Stomach (tissue), 9 donors: ENCODE data around the gene MYEOV. TPM values are rescaled to one million over a fixed set of nuclear protein-coding genes. Genes with fewer than 3 reads are reported as not detected.

Source experiments
- DNase-seq, 2 donors: peaks; one replicate each; pipeline versions ENCODE4 v3.0.0 to v3.0.0-alpha.2; 2013 to 2019
- H3K27ac ChIP-seq, 5 donors: fragments of 200-600 bp in 4 of 5; sonication (generic) in 4 of 5; one replicate each; pipeline ENCODE4 v1.5.1; 2013 to 2019; ENCODE audit warnings: mild to moderate bottlenecking in 1 of 5, moderate library complexity in 1 of 5
- H3K27me3 ChIP-seq, 3 donors: fragments of 200-600 bp; sonication (generic); one replicate each; pipeline ENCODE4 v1.5.1; 2017 to 2019; ENCODE audit warnings: mixed run types in 1 of 3
- H3K36me3 ChIP-seq, 4 donors: fragments of 200-600 bp; sonication (generic); 1 replicate in 3 of 4; 2 replicates in 1 of 4; pipeline ENCODE4 v1.5.1; 2016 to 2019
- H3K4me1 ChIP-seq, 4 donors: fragments of 200-600 bp; sonication (generic); one replicate each; pipeline ENCODE4 v1.5.1; 2016 to 2019
- H3K4me3 ChIP-seq, 4 donors: fragments of 200-600 bp; sonication (generic) in 3 of 4; one replicate each; pipeline ENCODE4 v1.5.1; 2016 to 2019; ENCODE audit warnings: mild to moderate bottlenecking in 1 of 4
- H3K9me3 ChIP-seq, 4 donors: fragments of 200-600 bp; sonication (generic); one replicate each; pipeline ENCODE4 v1.5.1; 2016 to 2019
- EP300 ChIP-seq: sonication (generic); formaldehyde crosslinking; IDR thresholded peaks from one replicate; pipeline ENCODE4 v1.6.1; 2017; ENCODE audit warnings: antibody characterized with exemption
- POLR2A ChIP-seq, 4 donors: fragments of 450-650 bp; IDR thresholded peaks; one replicate each; pipeline ENCODE4 v1.6.1; 2016; ENCODE audit warnings: antibody characterized with exemption in 4 of 4, control low read depth in 2 of 4, mild to moderate bottlenecking in 1 of 4, moderate library complexity in 1 of 4
- POLR2AphosphoS5 ChIP-seq, 3 donors: sonication (generic); formaldehyde crosslinking; IDR thresholded peaks; one replicate each; pipeline ENCODE4 v1.6.1; 2016; ENCODE audit warnings: antibody characterized with exemption in 3 of 3
- WGBS, 5 donors: extraction: QIAGEN DNeasy Blood & Tissue Kit in 3 of 5; methylation state at CpG; one replicate each; pipeline versions ENCODE4 v1.1.5 to v1.1.7; 2013 to 2018; 5-methylcytosine and 5-hydroxymethylcytosine counted together
- intact Hi-C: fragments of 100-400 bp; cut with DNase I; formaldehyde crosslinking; loops from one replicate; pipeline ENCODE4 v1.15.1; 2023; ENCODE audit warnings: low total_unique reads
- polyA plus RNA-seq, 3 donors: library from polyadenylated mRNA; stranded (reverse); fragments of 200-250 nt; gene quantifications; one replicate each; pipeline ENCODE4 v1.2.3, GENCODE V29; 2013
- total RNA-seq, 5 donors: library from RNA; depleted of rRNA; stranded (reverse); fragments of >200 nt; gene quantifications; one replicate each; pipeline versions ENCODE4 v1.1.0 to v1.2.3, GENCODE V29; 2014 to 2016
- TF ChIP-seq, protein P1 (sequence below), 7 experiments: fragments of 450-650 bp in 4 of 7; fragments of 200-600 bp in 3 of 7; sonication (generic) in 3 of 7; IDR thresholded peaks; one replicate each; pipeline ENCODE4 v1.5.1; 2016 to 2019; ENCODE audit warnings: antibody characterized with exemption in 7 of 7, control low read depth in 2 of 7, mild to moderate bottlenecking in 1 of 7
- donor health status: healthy with polysubstance abuse.
- donor health status: Bipolar disorder and iron deficiency.
- donor health status: healthy.

The MYEOV gene
- total and polyA plus RNA-seq, 8 donors, result 0.92 to 41.5 (median 8.5) TPM; not detected in 2

GRCh38 chr11:69335781-69336405 is 41.9 kb downstream of the MYEOV start:
- DNase-seq, result peak in 1 of 2 donors; percentile 16
- WGBS, 5 donors, result 86 to 87% (median 86%) methylated on average over 12 of the region's 12 CpGs
- intact Hi-C loops, result no loop called here

DNA sequence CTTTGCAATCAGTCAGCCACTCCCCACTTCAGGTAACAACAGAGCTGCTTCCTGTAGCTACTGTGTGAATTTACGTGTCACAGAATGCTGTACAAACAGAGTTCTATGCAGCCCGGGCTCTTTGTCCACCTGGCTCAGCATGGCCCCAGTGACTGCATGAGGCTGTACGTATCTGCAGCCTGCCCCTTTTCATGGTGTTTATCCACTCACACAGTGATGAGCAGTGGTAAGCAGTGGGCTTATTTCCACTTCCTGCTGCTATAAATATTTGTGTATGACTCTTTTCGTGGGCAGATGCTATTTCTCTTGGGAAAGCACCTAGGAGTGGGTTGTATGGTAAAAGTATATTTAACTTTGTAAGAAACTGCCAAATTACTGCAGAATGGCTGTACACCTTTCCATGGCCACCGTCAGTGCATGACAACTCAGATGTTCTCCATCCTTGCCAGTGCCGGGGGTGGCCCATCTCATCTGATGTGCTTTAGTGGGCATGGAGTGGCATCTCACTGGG is 43.3 kb downstream of the MYEOV start:
- H3K4me3 ChIP-seq, result no peak overlapping the region
- intact Hi-C loops, result no loop called here
- H3K27ac ChIP-seq, result peak overlapping the region; percentile 56 to 77 (median 72)
- peak in 2 of 3 donors; percentile 12 to 53 for TF ChIP-seq POLR2AphosphoS5 (IDR thresholded peaks at IDR 0.05)
- no peak for TF ChIP-seq EP300
- H3K36me3 ChIP-seq, result no peaks in the 10 kb centered on the region
- H3K4me1 ChIP-seq, result peaks cover 0 to 8% (median 7%) of the 10 kb centered on the region in 4 donors
- no peaks in the 10 kb centered on the region for H3K9me3 ChIP-seq
- no peaks in the 10 kb centered on the region for H3K27me3 ChIP-seq
- peak; percentile 63 to 90 for DNase-seq
- 11 to 36% (median 20%) methylated on average over 6 of the region's 6 CpGs for WGBS, 5 donors

More at GRCh38 chr11:69335781-69336405, 41.9 kb downstream of the MYEOV start:
- TF ChIP-seq POLR2AphosphoS5 (IDR thresholded peaks at IDR 0.05), result no peak
- TF ChIP-seq, protein P1, sequence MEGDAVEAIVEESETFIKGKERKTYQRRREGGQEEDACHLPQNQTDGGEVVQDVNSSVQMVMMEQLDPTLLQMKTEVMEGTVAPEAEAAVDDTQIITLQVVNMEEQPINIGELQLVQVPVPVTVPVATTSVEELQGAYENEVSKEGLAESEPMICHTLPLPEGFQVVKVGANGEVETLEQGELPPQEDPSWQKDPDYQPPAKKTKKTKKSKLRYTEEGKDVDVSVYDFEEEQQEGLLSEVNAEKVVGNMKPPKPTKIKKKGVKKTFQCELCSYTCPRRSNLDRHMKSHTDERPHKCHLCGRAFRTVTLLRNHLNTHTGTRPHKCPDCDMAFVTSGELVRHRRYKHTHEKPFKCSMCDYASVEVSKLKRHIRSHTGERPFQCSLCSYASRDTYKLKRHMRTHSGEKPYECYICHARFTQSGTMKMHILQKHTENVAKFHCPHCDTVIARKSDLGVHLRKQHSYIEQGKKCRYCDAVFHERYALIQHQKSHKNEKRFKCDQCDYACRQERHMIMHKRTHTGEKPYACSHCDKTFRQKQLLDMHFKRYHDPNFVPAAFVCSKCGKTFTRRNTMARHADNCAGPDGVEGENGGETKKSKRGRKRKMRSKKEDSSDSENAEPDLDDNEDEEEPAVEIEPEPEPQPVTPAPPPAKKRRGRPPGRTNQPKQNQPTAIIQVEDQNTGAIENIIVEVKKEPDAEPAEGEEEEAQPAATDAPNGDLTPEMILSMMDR (IDR thresholded peaks at IDR 0.05), result no peak
- no peak for TF ChIP-seq POLR2A (IDR thresholded peaks at IDR 0.05)
- no peak for TF ChIP-seq EP300
- peak overlapping the region in 1 of 5 donors; percentile 77 for H3K27ac ChIP-seq
- no peaks in the 10 kb centered on the region for H3K27me3 ChIP-seq
- H3K4me1 ChIP-seq, result peaks cover 0 to 8% (median 7%) of the 10 kb centered on the region in 4 donors
- H3K4me3 ChIP-seq, result no peak overlapping the region
- no peaks in the 10 kb centered on the region for H3K36me3 ChIP-seq
- no peaks in the 10 kb centered on the region for H3K9me3 ChIP-seq

- peak in 1 of 2 donors; percentile 22 for DNase-seq
- intact Hi-C loops, result no loop called here
Observed at GRCh38 chr11:69339041-69339733, 45.2 kb downstream of the MYEOV start.

GRCh38 chr11:69339983-69340565 is 46.1 kb downstream of the MYEOV start:
- Histone ChIP-seq H3K4me1 (peaks cover 0 to 8% (median 7%) of the 10 kb centered on the region in 4 donors), H3K4me3 (no peak overlapping the region), H3K36me3 (no peaks in the 10 kb centered on the region), H3K9me3 (no peaks in the 10 kb centered on the region), H3K27ac (no peak overlapping the region), H3K27me3 (no peaks in the 10 kb centered on the region)
- DNase-seq, result peak in 1 of 2 donors; percentile 11
- TF ChIP-seq, protein P1 (IDR thresholded peaks at IDR 0.05), result no peak
- TF ChIP-seq POLR2A (IDR thresholded peaks at IDR 0.05) (no peak), POLR2AphosphoS5 (IDR thresholded peaks at IDR 0.05) (no peak), EP300 (no peak)
- 73 to 96% (median 94%) methylated on average over 4 to 5 of the region's 5 CpGs for WGBS, 5 donors
- intact Hi-C loops, result no loop called here

More at GRCh38 chr11:69339041-69339733, 45.2 kb downstream of the MYEOV start:
- Histone ChIP-seq H3K4me1 (peaks cover 0 to 8% (median 7%) of the 10 kb centered on the region in 4 donors), H3K9me3 (no peaks in the 10 kb centered on the region), H3K27me3 (no peaks in the 10 kb centered on the region), H3K4me3 (no peak overlapping the region), H3K27ac (no peak overlapping the region), H3K36me3 (no peaks in the 10 kb centered on the region)
- 87 to 96% (median 93%) methylated on average over 12 of the region's 12 CpGs for WGBS, 5 donors
- TF ChIP-seq EP300 (no peak), POLR2AphosphoS5 (IDR thresholded peaks at IDR 0.05) (no peak), POLR2A (IDR thresholded peaks at IDR 0.05) (no peak)
- TF ChIP-seq, protein P1 (IDR thresholded peaks at IDR 0.05), result no peak
